ENCODE results near the gene ELFN2.

Gene ELFN2

GRCh38 chr22:37375801-37376200, 51.5 kb downstream of the ELFN2 start:
- H3K9ac ChIP-seq (ENCODE audit: low read depth, low read length): no peak overlapping the region
- ATAC-seq (ENCODE audit: insufficient read depth, low read depth) (no peak), DNase-seq (no peak)
- no peaks in the 10 kb centered on the region for H3K79me2 ChIP-seq (ENCODE audit: insufficient read depth, low read length)
- H3K36me3 ChIP-seq (ENCODE audit: insufficient read depth, low read length): no peaks in the 10 kb centered on the region
- no peaks in the 10 kb centered on the region for H3K4me1 ChIP-seq (ENCODE audit: insufficient read depth, low read length)
- H3K9me3 ChIP-seq (ENCODE audit: insufficient read depth, low read length, severe bottlenecking): no peaks in the 10 kb centered on the region
- no peak overlapping the region for H3K27ac ChIP-seq (ENCODE audit: low read length)
- H3K4me2 ChIP-seq (ENCODE audit: insufficient read depth, low read length): no peak overlapping the region
- H4K20me1 ChIP-seq (ENCODE audit: insufficient read depth, low read length): no peaks in the 10 kb centered on the region; the same call in 1 of the 2 replicates
- H3K4me3 ChIP-seq (ENCODE audit: low read depth in 1 of 2, low read length in 2 of 2): no peak overlapping the region
- H2AFZ ChIP-seq (ENCODE audit: low read depth, low read length): no peak overlapping the region
- TF ChIP-seq EZH2 (IDR thresholded peaks at IDR 0.05; ENCODE audit: borderline replicate concordance, low read depth, low read length, severe bottlenecking) (no peak), CTCF (IDR thresholded peaks at IDR 0.05; ENCODE audit: borderline replicate concordance, extremely low read depth, low read length, poor library complexity, severe bottlenecking) (no peak)
- H3K27me3 ChIP-seq (ENCODE audit: insufficient read depth, low read length, poor library complexity): peaks cover 3% of the 10 kb centered on the region

- Histone ChIP-seq H3K9ac (ENCODE audit: low read depth, low read length) (no peak overlapping the region), H3K79me2 (ENCODE audit: insufficient read depth, low read length) (no peaks in the 10 kb centered on the region), H2AFZ (ENCODE audit: low read depth, low read length) (no peak overlapping the region), H3K4me2 (ENCODE audit: insufficient read depth, low read length) (no peak overlapping the region), H3K36me3 (ENCODE audit: insufficient read depth, low read length) (no peaks in the 10 kb centered on the region), H3K4me3 (ENCODE audit: low read depth in 1 of 2, low read length in 2 of 2) (no peak overlapping the region), H3K27me3 (ENCODE audit: insufficient read depth, low read length, poor library complexity) (peaks cover 3% of the 10 kb centered on the region), H3K27ac (ENCODE audit: low read length) (no peak overlapping the region), H3K9me3 (ENCODE audit: insufficient read depth, low read length, severe bottlenecking) (no peaks in the 10 kb centered on the region), H3K4me1 (ENCODE audit: insufficient read depth, low read length) (no peaks in the 10 kb centered on the region), H4K20me1 (ENCODE audit: insufficient read depth, low read length) (no peaks in the 10 kb centered on the region; the same call in 1 of the 2 replicates)
- TF ChIP-seq EZH2 (IDR thresholded peaks at IDR 0.05; ENCODE audit: borderline replicate concordance, low read depth, low read length, severe bottlenecking): no peak
- TF ChIP-seq CTCF (IDR thresholded peaks at IDR 0.05; ENCODE audit: borderline replicate concordance, extremely low read depth, low read length, poor library complexity, severe bottlenecking): no peak
- no peak for DNase-seq
- ATAC-seq (ENCODE audit: insufficient read depth, low read depth): no peak
These were observed 52.7 kb downstream of the ELFN2 start for GRCh38 chr22:37374571-37374970.

GRCh38 chr22:37373451-37373850, 53.8 kb downstream of the ELFN2 start:
- H3K79me2 ChIP-seq (ENCODE audit: insufficient read depth, low read length): no peaks in the 10 kb centered on the region
- H3K4me1 ChIP-seq (ENCODE audit: insufficient read depth, low read length): no peaks in the 10 kb centered on the region
- peaks cover 3% of the 10 kb centered on the region for H3K27me3 ChIP-seq (ENCODE audit: insufficient read depth, low read length, poor library complexity)
- H3K36me3 ChIP-seq (ENCODE audit: insufficient read depth, low read length): no peaks in the 10 kb centered on the region
- H3K4me3 ChIP-seq (ENCODE audit: low read depth in 1 of 2, low read length in 2 of 2): no peak overlapping the region
- TF ChIP-seq EZH2 (IDR thresholded peaks at IDR 0.05; ENCODE audit: borderline replicate concordance, low read depth, low read length, severe bottlenecking) (no peak), CTCF (IDR thresholded peaks at IDR 0.05; ENCODE audit: borderline replicate concordance, extremely low read depth, low read length, poor library complexity, severe bottlenecking) (no peak)
- H4K20me1 ChIP-seq (ENCODE audit: insufficient read depth, low read length): no peaks in the 10 kb centered on the region; the same call in 1 of the 2 replicates
- H3K4me2 ChIP-seq (ENCODE audit: insufficient read depth, low read length): no peak overlapping the region
- ATAC-seq (ENCODE audit: insufficient read depth, low read depth) (no peak), DNase-seq (no peak)
- H3K27ac ChIP-seq (ENCODE audit: low read length): no peak overlapping the region
- no peak overlapping the region for H2AFZ ChIP-seq (ENCODE audit: low read depth, low read length)
- H3K9me3 ChIP-seq (ENCODE audit: insufficient read depth, low read length, severe bottlenecking): no peaks in the 10 kb centered on the region
- H3K9ac ChIP-seq (ENCODE audit: low read depth, low read length): no peak overlapping the region

GRCh38 chr22:37371911-37372310, 55.4 kb downstream of the ELFN2 start:
- no peak overlapping the region for H3K4me2 ChIP-seq (ENCODE audit: insufficient read depth, low read length)
- no peaks in the 10 kb centered on the region for H3K9me3 ChIP-seq (ENCODE audit: insufficient read depth, low read length, severe bottlenecking)
- no peaks in the 10 kb centered on the region for H3K36me3 ChIP-seq (ENCODE audit: insufficient read depth, low read length)
- no peak overlapping the region for H3K4me3 ChIP-seq (ENCODE audit: low read depth in 1 of 2, low read length in 2 of 2)
- no peaks in the 10 kb centered on the region; the same call in 1 of the 2 replicates for H4K20me1 ChIP-seq (ENCODE audit: insufficient read depth, low read length)
- no peaks in the 10 kb centered on the region for H3K4me1 ChIP-seq (ENCODE audit: insufficient read depth, low read length)
- no peak for DNase-seq
- H3K9ac ChIP-seq (ENCODE audit: low read depth, low read length): no peak overlapping the region
- H3K27me3 ChIP-seq (ENCODE audit: insufficient read depth, low read length, poor library complexity): peaks cover 2% of the 10 kb centered on the region
- TF ChIP-seq EZH2 (IDR thresholded peaks at IDR 0.05; ENCODE audit: borderline replicate concordance, low read depth, low read length, severe bottlenecking): no peak
- TF ChIP-seq CTCF (IDR thresholded peaks at IDR 0.05; ENCODE audit: borderline replicate concordance, extremely low read depth, low read length, poor library complexity, severe bottlenecking): no peak
- H3K27ac ChIP-seq (ENCODE audit: low read length): no peak overlapping the region
- H3K79me2 ChIP-seq (ENCODE audit: insufficient read depth, low read length): no peaks in the 10 kb centered on the region
- H2AFZ ChIP-seq (ENCODE audit: low read depth, low read length): no peak overlapping the region
- ATAC-seq (ENCODE audit: insufficient read depth, low read depth): no peak
